BLaER1 (cell line): ENCODE results near the gene TMEM94.

Experiments used
- H3K27ac ChIP-seq: shearing (Covaris generic); formaldehyde crosslinking; 2 replicates; pipeline ENCODE4 v1.8.1; 2022
- H3K27me3 ChIP-seq: shearing (Covaris generic); formaldehyde crosslinking; 2 replicates; pipeline ENCODE4 v1.8.1; 2022
- H3K36me3 ChIP-seq: shearing (Covaris generic); formaldehyde crosslinking; 2 replicates; pipeline ENCODE4 v1.8.1; 2022
- H3K4me1 ChIP-seq: shearing (Covaris generic); formaldehyde crosslinking; 2 replicates; pipeline ENCODE4 v1.8.1; 2022
- H3K4me2 ChIP-seq: shearing (Covaris generic); formaldehyde crosslinking; 2 replicates; pipeline ENCODE4 v1.8.1; 2022
- H3K4me3 ChIP-seq: shearing (Covaris generic); formaldehyde crosslinking; 2 replicates; pipeline ENCODE4 v1.8.1; 2022
- H3K9ac ChIP-seq: shearing (Covaris generic); formaldehyde crosslinking; 2 replicates; pipeline ENCODE4 v1.8.1; 2022
- H3K9me3 ChIP-seq: shearing (Covaris generic); formaldehyde crosslinking; 2 replicates; pipeline ENCODE4 v1.8.1; 2022
- H4K20me1 ChIP-seq: shearing (Covaris generic); formaldehyde crosslinking; 2 replicates; pipeline ENCODE4 v1.8.1; 2022
- Cebpa-rat ChIP-seq: shearing (Covaris generic); IDR thresholded peaks from 2 replicates; pipeline ENCODE4 v1.8.1; 2022

The TMEM94 gene

DNA sequence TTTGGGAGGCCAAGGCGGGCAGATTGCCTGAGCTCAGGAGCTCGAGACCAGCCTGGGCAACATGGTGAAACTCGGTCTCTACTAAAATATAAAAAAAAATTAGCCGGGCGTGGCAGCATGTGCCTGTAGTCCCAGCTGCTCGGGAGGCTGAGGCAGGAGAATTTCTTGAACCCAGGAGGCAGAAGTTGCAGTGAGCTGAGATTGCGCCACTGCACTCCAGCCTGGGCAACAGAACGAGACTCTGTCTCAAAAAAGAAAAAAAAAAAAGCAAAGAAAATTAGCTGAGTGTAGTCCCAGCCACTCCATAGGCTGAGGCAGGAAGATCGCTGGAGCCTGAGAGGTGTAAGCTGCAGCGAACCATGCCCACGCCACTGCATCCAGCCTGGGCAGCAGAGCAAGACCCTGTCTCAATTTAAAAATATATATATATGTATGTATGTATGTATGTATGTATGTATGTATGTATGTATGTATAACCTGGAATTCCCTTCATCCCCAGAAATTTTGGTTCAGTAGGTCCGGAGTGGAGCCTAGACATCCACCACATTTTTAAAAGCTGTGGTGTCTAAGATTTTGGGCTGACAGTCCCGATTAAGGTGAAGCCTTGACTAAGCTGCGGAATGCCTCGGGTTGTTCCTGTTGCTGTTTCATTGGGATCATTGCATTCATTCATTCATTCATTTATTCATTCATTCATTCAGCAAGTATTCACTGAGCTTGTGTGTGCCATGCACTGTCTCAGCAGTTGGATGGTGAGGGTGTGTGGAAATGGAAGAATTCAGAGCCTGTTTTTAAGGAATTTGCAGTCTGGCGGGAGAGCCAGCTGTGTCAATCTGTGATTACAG lies 25.9 kb downstream of the TMEM94 start:
- H3K36me3 ChIP-seq, result peaks cover 49% of the 10 kb centered on the region
- H3K4me3 ChIP-seq, result no peak overlapping the region
- no peak; the same call in 1 of the 2 replicates for TF ChIP-seq Cebpa-rat
- H3K27me3 ChIP-seq, result no peaks in the 10 kb centered on the region
- H3K9ac ChIP-seq, result peak overlapping the region; percentile 60; the same call in 1 of the 2 replicates
- peaks cover 93% of the 10 kb centered on the region for H3K4me1 ChIP-seq
- no peaks in the 10 kb centered on the region for H4K20me1 ChIP-seq
- peak overlapping the region; percentile 70 for H3K4me2 ChIP-seq
- no peaks in the 10 kb centered on the region for H3K9me3 ChIP-seq
- H3K27ac ChIP-seq, result peak overlapping the region; percentile 82

DNA sequence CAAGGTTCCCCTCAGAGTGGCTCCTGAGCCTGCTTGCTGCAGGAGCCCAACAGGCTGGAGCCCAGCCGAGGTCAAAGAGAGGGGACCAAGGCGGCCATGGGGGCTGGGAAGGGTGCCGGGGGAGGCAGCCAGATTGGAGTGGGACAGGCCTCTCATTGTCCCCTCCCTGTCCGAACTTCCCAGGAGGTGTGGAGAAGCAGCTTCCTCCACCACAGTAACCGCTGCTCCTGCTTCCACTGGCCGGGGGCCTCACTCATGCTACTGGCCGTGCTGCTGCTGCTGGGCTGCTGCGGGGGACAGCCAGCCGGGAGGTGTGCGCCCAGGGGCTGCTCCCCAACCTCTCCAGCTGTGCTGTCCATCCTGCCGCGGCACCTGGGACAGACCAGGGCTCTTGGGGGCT lies 29.3 kb downstream of the TMEM94 start:
- peak overlapping the region; percentile 80 for H3K9ac ChIP-seq
- no peak for TF ChIP-seq Cebpa-rat
- H3K9me3 ChIP-seq, result no peaks in the 10 kb centered on the region
- peaks cover 20% of the 10 kb centered on the region for H3K36me3 ChIP-seq
- H4K20me1 ChIP-seq, result no peaks in the 10 kb centered on the region
- H3K4me1 ChIP-seq, result peaks cover 95% of the 10 kb centered on the region
- peak overlapping the region; percentile 96 for H3K4me2 ChIP-seq
- H3K4me3 ChIP-seq, result no peak overlapping the region
- no peaks in the 10 kb centered on the region for H3K27me3 ChIP-seq
- H3K27ac ChIP-seq, result peak overlapping the region; percentile 96

DNA sequence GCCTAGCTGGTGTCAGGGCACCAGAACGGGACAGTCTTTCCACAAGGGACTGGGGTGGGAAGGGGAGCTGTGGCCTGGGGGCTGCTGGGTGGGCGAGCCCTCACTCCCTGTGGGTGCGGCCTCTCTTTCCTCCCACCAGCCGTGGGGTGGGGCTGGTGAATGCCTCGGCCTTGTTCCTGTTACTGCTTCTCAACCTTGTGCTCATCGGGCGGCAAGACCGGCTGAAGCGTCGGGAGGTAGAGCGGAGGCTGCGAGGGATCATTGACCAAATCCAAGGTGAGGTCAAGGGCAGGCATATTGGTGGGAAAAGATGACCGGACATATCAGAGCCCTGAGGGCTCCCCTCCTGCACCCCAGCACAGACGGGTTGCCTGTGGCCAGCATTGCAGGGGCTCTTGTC lies 29.7 kb downstream of the TMEM94 start:
- peaks cover 16% of the 10 kb centered on the region for H3K36me3 ChIP-seq
- peak overlapping the region; percentile 96 for H3K27ac ChIP-seq
- H3K4me2 ChIP-seq, result peak overlapping the region; percentile 96
- H3K9ac ChIP-seq, result peak overlapping the region; percentile 80
- peak overlapping the region; percentile 58 for H3K4me3 ChIP-seq
- peaks cover 95% of the 10 kb centered on the region for H3K4me1 ChIP-seq
- no peaks in the 10 kb centered on the region for H3K9me3 ChIP-seq
- H3K27me3 ChIP-seq, result no peaks in the 10 kb centered on the region
- no peak for TF ChIP-seq Cebpa-rat
- H4K20me1 ChIP-seq, result no peaks in the 10 kb centered on the region

DNA sequence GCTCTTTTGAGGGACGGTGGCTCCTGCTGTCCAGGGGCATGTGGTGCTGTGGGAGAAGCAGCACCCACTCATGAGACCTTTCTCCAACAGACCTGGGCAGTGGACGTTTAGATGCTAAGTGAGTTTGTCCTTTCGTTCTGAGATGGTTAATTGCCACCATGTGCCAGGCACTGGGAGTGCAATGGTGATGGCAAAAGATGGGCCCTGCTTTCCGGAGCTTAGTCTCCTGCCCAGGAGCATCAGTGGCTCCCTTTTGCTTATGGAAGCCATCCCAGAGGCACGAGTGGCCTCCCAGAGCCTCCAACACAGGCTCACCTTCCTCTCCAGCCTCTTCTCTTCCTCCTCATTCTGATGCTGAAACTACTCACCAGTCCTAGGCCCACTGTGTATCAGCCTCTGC lies 30.5 kb downstream of the TMEM94 start:
- H3K27ac ChIP-seq, result peak overlapping the region; percentile 96
- H4K20me1 ChIP-seq, result no peaks in the 10 kb centered on the region
- TF ChIP-seq Cebpa-rat, result no peak
- H3K4me1 ChIP-seq, result peaks cover 95% of the 10 kb centered on the region
- peak overlapping the region; percentile 96 for H3K4me2 ChIP-seq
- peaks cover 23% of the 10 kb centered on the region for H3K36me3 ChIP-seq
- no peaks in the 10 kb centered on the region for H3K9me3 ChIP-seq
- H3K4me3 ChIP-seq, result peak overlapping the region; percentile 58
- H3K27me3 ChIP-seq, result no peaks in the 10 kb centered on the region
- peak overlapping the region; percentile 80 for H3K9ac ChIP-seq

DNA sequence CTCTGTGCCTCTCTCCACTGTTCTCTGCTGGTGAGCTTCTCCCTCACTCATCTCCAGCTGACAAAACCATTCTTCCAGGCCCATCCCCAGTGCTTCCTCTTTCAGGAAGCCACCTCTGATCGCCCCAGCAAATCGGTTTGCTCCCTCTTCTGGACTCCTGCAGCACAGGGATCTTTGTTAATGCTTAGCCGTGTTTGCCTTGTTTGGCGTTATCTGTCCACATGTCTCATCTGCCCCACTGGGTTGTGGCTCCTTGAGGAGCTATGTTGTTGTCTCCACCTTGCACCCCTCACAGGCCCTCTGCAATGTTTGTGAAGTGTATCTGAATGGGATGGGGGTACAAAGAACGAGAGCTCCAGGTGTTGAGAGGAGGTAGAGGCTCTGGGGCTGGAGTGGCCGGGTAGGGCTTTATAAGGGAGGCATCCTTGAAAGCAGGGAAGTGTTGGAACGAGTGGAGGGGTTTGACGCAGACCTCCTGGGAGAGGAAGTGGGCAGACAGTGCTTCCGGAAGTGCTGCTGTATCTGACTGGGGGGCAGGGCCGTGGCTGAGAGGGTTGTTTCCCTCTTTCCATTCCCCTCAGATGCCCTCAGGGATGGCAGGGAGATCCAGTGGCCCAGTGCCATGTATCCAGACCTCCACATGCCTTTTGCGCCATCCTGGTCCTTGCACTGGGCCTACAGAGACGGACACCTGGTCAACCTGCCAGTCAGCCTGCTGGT lies 31.1 kb downstream of the TMEM94 start:
- H3K9me3 ChIP-seq, result no peaks in the 10 kb centered on the region
- peak overlapping the region; percentile 80 for H3K9ac ChIP-seq
- peaks cover 26% of the 10 kb centered on the region for H3K36me3 ChIP-seq
- H4K20me1 ChIP-seq, result no peaks in the 10 kb centered on the region
- peak overlapping the region; percentile 96 for H3K27ac ChIP-seq
- no peak for TF ChIP-seq Cebpa-rat
- H3K4me1 ChIP-seq, result peaks cover 95% of the 10 kb centered on the region
- no peaks in the 10 kb centered on the region for H3K27me3 ChIP-seq
- peak overlapping the region; percentile 96 for H3K4me2 ChIP-seq
- peak overlapping the region; percentile 58 for H3K4me3 ChIP-seq

DNA sequence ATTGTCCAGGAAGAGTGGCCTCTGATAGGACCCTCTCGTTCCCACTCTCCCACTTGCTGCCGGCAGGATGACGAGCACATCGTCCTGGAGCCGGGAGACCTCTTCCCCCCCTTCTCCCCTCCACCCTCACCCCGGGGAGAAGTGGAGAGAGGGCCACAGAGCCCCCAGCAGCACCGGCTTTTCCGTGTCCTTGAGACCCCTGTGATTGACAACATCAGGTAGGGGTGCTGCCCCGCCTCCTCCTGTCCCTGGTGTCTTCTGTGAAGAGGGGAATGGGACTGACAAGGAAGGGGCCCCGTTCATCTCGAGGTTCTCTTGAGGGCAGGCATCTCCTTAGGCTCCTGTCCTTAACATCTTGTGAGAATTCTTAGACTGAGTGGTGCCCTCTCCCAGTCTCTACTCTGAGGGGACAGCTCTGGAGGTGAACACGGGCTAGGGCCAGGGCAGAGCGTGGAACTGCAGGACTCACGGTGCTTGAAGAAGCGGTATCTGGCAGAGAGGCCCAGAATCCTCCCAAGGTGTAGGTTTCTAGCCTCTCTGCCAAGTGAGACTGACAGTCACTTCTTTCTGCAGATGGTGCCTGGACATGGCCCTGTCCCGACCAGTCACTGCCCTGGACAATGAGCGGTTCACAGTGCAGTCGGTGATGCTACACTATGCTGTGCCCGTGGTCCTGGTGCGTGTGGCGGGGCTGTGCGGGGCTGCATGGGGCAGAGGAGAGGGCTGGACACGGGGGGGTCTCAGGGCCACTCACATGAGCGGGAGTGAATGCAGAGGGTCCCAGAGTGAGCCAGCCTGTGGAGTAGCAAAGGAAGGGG lies 32.5 kb downstream of the TMEM94 start:
- Histone ChIP-seq H3K4me3 (peak overlapping the region; percentile 58), H3K9me3 (no peaks in the 10 kb centered on the region), H3K27me3 (no peaks in the 10 kb centered on the region), H4K20me1 (no peaks in the 10 kb centered on the region), H3K27ac (peak overlapping the region; percentile 96), H3K4me2 (peak overlapping the region; percentile 96), H3K9ac (peak overlapping the region; percentile 80), H3K4me1 (peaks cover 96% of the 10 kb centered on the region), H3K36me3 (peaks cover 28% of the 10 kb centered on the region)
- TF ChIP-seq Cebpa-rat, result no peak

DNA sequence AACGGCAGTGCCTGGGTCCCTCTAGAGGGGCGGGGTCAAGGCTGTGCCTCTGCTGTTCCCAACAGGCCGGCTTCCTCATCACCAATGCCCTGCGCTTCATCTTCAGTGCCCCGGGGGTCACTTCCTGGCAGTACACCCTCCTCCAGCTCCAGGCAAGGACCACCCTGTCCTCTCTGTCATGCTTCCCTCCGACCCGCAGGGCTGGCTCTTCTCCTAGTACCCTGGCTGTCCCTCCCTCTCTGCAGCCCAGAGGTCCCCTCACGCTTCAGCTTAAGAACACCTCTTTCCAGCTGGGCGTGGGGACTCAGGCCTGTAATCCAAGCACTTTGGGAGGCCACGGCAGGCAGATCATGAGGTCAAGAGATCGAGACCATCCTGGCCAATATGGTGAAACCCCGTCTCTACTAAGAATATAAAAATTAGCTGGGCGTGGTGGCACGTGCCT lies 33.1 kb downstream of the TMEM94 start:
- H3K27ac ChIP-seq, result peak overlapping the region; percentile 96
- H3K9me3 ChIP-seq, result no peaks in the 10 kb centered on the region
- peak overlapping the region; percentile 96 for H3K4me2 ChIP-seq
- H3K4me3 ChIP-seq, result peak overlapping the region; percentile 58
- peaks cover 98% of the 10 kb centered on the region for H3K4me1 ChIP-seq
- TF ChIP-seq Cebpa-rat, result no peak
- no peaks in the 10 kb centered on the region for H4K20me1 ChIP-seq
- H3K27me3 ChIP-seq, result no peaks in the 10 kb centered on the region
- peak overlapping the region; percentile 80 for H3K9ac ChIP-seq
- H3K36me3 ChIP-seq, result peaks cover 34% of the 10 kb centered on the region

DNA sequence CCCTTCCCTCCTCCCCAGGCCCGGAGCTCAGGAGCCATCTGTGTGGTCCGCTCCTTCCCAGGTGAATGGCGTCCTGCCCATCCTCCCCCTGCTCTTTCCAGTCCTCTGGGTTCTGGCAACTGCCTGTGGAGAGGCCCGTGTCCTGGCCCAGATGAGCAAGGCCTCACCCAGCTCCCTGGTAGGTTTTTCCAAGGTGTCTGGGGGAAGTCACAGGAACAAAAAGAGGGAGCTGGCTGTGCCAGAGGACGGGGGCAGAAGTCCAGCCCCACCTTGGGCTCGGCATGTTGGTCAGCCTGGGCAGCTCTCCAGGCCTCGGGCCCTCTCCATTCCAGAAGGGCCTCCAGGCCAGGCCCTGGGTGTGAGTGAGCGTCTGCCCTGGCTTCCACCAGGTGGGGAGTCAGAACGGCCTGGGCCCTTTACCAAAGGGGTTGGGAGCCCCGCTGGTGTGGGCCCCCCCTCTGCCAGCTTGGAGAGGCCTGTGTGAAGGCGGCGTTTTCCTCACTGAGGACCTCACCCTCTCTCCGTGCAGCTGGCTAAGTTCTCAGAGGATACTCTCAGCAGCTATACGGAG lies 33.8 kb downstream of the TMEM94 start:
- peaks cover 94% of the 10 kb centered on the region for H3K4me1 ChIP-seq
- H3K27ac ChIP-seq, result peak overlapping the region; percentile 96
- peaks cover 41% of the 10 kb centered on the region for H3K36me3 ChIP-seq
- no peaks in the 10 kb centered on the region for H3K9me3 ChIP-seq
- H4K20me1 ChIP-seq, result no peaks in the 10 kb centered on the region
- H3K4me3 ChIP-seq, result peak overlapping the region; percentile 54
- peak overlapping the region; percentile 96 for H3K4me2 ChIP-seq
- H3K27me3 ChIP-seq, result no peaks in the 10 kb centered on the region
- TF ChIP-seq Cebpa-rat, result no peak
- H3K9ac ChIP-seq, result peak overlapping the region; percentile 80
